Measurements from ENCODE around the gene GET4.
A peak's percentile ranks its signal among the peaks of the same experiment; 100 is the strongest.

Gene GET4

DNA sequence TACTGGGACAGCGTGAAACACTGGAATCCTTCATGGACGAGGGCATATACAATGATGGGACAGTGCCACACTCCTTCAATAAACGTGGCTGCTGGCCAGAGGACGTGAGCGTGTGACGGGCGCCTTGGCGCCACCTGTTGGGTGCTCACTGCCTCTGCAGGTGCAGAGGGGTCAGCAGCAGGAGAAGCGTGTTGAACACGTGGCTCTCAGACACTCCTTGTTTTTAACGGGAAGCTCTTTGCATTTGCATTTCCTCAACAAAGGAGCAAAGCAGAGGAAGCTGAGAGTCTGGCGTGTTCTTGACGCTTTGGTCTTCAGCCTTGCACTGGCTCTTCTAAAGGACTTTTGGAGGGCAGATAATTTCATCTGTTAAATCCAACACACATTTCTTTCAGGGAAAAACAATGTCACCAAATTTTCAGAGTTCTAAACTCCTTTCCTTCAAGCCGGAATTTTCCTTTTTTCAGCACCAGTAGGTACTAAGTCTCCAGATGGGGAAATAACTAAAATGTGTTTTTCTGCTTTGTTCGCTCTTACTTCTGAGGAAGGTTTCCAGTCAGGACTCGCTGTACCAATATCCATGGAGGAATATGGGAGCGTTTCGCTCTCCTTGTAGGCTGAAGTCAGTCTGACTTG is 2.9 kb upstream of the GET4 start:
- TF ChIP-seq, protein P1, sequence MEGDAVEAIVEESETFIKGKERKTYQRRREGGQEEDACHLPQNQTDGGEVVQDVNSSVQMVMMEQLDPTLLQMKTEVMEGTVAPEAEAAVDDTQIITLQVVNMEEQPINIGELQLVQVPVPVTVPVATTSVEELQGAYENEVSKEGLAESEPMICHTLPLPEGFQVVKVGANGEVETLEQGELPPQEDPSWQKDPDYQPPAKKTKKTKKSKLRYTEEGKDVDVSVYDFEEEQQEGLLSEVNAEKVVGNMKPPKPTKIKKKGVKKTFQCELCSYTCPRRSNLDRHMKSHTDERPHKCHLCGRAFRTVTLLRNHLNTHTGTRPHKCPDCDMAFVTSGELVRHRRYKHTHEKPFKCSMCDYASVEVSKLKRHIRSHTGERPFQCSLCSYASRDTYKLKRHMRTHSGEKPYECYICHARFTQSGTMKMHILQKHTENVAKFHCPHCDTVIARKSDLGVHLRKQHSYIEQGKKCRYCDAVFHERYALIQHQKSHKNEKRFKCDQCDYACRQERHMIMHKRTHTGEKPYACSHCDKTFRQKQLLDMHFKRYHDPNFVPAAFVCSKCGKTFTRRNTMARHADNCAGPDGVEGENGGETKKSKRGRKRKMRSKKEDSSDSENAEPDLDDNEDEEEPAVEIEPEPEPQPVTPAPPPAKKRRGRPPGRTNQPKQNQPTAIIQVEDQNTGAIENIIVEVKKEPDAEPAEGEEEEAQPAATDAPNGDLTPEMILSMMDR (IDR thresholded peaks at IDR 0.05; ENCODE audit: low read depth, low read length): peak; percentile 87
- H3K4me3 ChIP-seq (ENCODE audit: low read depth, low read length): no peak overlapping the region

DNA sequence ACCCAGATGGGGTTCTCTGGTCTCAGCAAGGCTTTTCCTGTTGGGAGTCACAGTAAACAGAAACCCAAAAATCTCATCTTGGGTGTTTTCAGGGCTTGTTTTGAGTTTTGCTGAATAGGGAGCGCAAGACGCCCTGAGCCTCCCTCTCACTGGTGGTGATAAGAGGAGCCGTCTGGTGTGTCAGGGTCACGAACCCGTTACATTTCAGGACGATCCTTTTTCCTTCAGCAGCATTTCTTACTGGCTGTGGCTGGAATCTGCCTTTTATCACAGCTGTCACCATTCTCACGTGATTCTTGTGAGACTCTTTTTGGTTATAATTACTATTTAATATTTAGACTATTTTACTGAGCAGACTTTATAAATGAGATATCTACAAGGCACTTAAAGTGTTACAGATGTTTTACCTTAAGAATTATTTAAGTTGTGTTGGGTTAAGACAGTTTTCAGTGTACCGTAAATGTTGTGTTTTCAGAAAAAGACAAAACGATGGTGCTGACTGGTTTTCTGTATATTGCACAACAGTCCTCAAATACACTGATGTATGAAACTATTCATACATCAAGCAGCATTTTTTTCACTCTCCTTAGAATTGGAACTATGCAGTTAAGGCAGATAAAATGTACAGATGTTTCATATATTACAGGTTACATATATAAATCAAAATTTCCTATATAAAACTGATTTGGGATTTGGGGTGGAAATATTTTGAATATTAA is 2.2 kb upstream of the GET4 start:
- no peak overlapping the region for H3K4me3 ChIP-seq (ENCODE audit: low read depth, low read length)
- TF ChIP-seq, protein P1 (IDR thresholded peaks at IDR 0.05; ENCODE audit: low read depth, low read length): no peak

DNA sequence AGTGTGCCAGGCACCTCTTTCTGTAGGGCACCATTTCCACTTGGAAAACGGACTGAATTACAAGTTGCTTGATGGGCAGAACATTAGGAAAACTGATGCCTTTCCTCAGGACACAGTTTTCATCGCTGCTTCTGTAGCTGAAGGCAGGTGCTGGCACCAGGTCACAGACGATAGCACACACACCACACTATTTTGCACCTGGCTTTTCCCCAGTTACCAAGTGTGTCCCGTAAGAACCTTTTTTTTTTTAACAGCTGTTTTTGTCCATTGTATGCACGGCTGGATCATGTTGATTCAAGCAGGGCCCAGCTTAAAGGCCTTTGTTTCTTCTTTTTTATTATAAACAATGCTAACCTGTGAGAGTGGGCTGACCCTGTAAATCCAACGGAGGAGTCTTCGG is 1.3 kb upstream of the GET4 start:
- TF ChIP-seq, protein P1 (IDR thresholded peaks at IDR 0.05; ENCODE audit: low read depth, low read length): no peak
- no peak overlapping the region for H3K4me3 ChIP-seq (ENCODE audit: low read depth, low read length)

DNA sequence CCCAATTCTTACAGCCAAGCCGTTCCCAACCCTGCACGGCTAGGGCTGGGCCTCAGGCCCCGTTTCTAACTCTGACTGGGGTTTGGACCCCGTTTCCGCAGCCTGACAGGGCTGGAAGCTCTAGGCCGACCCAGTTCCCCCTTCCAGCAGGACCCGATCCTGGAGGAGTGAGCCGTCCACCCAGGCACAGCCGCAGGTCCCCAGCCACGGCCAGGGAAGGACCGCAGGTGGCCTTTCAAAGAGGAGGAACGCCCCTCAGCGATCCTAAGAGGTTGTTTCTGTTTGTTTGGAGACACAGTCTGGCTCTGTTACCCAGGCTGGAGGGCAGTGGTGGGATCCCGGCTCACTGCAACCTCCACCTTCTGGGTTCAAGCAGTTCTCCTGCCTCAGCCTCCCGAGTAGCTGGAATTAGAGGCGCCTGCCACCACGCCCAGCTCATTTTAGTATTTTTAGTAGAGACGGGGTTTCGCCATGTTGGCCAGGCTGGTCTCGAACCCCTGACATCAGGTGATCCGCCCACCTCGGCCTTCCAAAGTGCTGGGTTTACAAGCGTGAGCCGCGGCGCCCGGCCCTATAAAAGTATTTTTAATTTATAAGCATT is 778 bp upstream of the GET4 start:
- H3K4me3 ChIP-seq (ENCODE audit: low read depth, low read length): no peak overlapping the region
- TF ChIP-seq, protein P1 (IDR thresholded peaks at IDR 0.05; ENCODE audit: low read depth, low read length): no peak

DNA sequence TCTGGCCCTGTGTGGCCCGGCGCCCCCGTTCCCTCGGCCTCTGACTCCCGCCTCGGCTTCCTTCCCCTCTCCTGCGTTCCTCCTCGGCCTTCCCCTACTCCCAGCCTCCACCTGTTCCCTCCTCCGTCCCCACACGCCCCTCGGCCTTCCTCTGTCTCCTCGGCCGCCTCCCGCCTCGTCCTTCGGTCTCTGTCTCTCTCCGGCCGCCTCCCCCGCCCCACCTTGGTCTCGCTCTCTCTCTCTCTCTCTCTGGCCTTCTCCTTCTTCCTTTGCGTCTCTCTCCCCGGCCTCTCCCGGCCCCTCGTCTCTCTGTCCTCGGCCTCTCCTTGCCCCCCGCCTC is 588 bp downstream of the GET4 start:
- TF ChIP-seq, protein P1 (IDR thresholded peaks at IDR 0.05; ENCODE audit: low read depth, low read length): no peak
- H3K4me3 ChIP-seq (ENCODE audit: low read depth, low read length): peak overlapping the region; percentile 82

DNA sequence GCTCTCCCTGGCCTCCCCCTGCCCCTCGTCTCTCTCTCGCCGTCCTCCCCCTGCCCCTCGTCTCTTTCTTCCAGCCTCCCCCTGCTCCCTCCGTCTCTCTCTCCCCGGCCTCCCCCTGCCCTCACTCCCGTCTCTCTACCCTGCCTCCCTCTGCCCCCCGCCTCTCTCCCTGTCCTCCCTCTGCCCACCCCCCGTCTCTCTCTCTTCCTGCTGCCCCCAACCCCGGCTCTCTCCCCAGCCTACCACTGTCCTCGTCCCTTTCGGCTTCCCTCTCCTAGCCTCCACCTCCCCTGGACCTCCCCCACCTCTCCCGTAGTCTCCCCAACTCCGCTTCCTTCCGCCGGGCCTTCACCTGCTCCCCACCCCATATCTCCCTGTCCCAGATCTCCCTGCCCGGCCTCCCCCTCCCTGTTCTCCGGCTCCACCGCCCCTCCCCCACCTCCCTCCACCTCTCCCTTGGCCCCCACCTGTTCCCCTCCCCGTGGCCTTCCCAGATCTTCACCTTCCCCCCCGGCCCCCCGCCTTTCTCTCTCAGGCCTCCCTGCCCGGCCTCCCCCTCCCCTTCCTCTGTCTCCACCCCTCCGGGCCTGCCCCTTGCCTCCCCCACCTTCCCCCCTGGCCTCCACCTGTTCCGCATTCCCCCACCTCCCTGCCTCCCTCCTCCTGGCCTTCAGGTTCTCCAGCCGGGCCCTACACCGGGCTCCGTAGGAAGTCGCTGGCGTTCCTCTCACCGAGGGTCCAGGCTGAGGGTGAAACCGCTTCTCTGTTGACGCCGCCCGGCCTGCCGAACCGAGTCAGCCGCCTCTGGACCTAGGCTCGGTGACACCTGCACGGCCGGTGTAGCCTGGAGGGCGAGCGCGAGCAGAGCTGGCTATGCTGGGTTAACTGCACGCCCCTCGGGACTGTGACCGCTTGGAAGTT is 1.2 kb downstream of the GET4 start:
- TF ChIP-seq, protein P1 (IDR thresholded peaks at IDR 0.05; ENCODE audit: low read depth, low read length): no peak
- H3K4me3 ChIP-seq (ENCODE audit: low read depth, low read length): peak overlapping the region; percentile 82

All from WI38 (cell line).